KOPT-K1 (cell line): ENCODE results near the gene MRPL10.

ENCODE experiments used
- H3K27ac ChIP-seq: fragments of 200-600 bp; sonication (generic); 2 replicates; pipeline ENCODE4 v1.5.1; 2016; ENCODE audit warnings: antibody characterized with exemption, mild to moderate bottlenecking, low read depth, low read length; ENCODE audit not compliant: poor library complexity, severe bottlenecking
- H3K36me3 ChIP-seq: fragments of 200-600 bp; sonication (generic); 2 replicates; pipeline ENCODE4 v1.5.1; 2017; ENCODE audit warnings: antibody characterized with exemption, mild to moderate bottlenecking, low read length, moderate library complexity; ENCODE audit not compliant: insufficient read depth
- H3K9me3 ChIP-seq: fragments of 200-600 bp; sonication (generic); 2 replicates; pipeline ENCODE4 v1.5.1; 2017; ENCODE audit warnings: antibody characterized with exemption, low read length, mild to moderate bottlenecking; ENCODE audit not compliant: insufficient read depth, poor library complexity, severe bottlenecking

Gene MRPL10

GRCh38 chr17:47847341-47848197, 16.2 kb upstream of the MRPL10 start:
- Histone ChIP-seq H3K36me3 (no peaks in the 10 kb centered on the region), H3K9me3 (no peaks in the 10 kb centered on the region)

GRCh38 chr17:47846716-47847340, 15.5 kb upstream of the MRPL10 start:
- H3K9me3 ChIP-seq, result no peaks in the 10 kb centered on the region
- H3K36me3 ChIP-seq, result no peaks in the 10 kb centered on the region
- H3K27ac ChIP-seq, result no peak overlapping the region

More at GRCh38 chr17:47847341-47848197, 16.2 kb upstream of the MRPL10 start:
- H3K27ac ChIP-seq, result no peak overlapping the region

GRCh38 chr17:47845716-47846075, 14.4 kb upstream of the MRPL10 start:
- Histone ChIP-seq H3K36me3 (no peaks in the 10 kb centered on the region), H3K27ac (no peak overlapping the region), H3K9me3 (no peaks in the 10 kb centered on the region)

- Histone ChIP-seq H3K27ac (no peak overlapping the region), H3K36me3 (no peaks in the 10 kb centered on the region), H3K9me3 (no peaks in the 10 kb centered on the region)
Measured at GRCh38 chr17:47844814-47845715, 13.7 kb upstream of the MRPL10 start.

GRCh38 chr17:47844227-47844626, 12.9 kb upstream of the MRPL10 start:
- Histone ChIP-seq H3K27ac (no peak overlapping the region), H3K36me3 (no peaks in the 10 kb centered on the region), H3K9me3 (no peaks in the 10 kb centered on the region)

- H3K36me3 ChIP-seq, result peaks cover 3% of the 10 kb centered on the region; the same call in 1 of the 2 replicates
- no peak overlapping the region for H3K27ac ChIP-seq
Measured at GRCh38 chr17:47843391-47843730, 12.0 kb upstream of the MRPL10 start.

GRCh38 chr17:47841488-47842291, 10.3 kb upstream of the MRPL10 start:
- peaks cover 20% of the 10 kb centered on the region; the same call in 1 of the 2 replicates for H3K36me3 ChIP-seq
- H3K27ac ChIP-seq, result peak overlapping the region; percentile 56
- no peaks in the 10 kb centered on the region for H3K9me3 ChIP-seq

More at GRCh38 chr17:47843391-47843730, 12.0 kb upstream of the MRPL10 start:
- no peaks in the 10 kb centered on the region for H3K9me3 ChIP-seq

GRCh38 chr17:47840742-47841487, 9.6 kb upstream of the MRPL10 start, which contains the start of gene SCRN2:
Gene SCRN2 (minus strand): TSS chr17:47841273. CDS start chr17:47840843, 430 bp downstream.
- Histone ChIP-seq H3K27ac (peak within 1 kb of the TSS; percentile 56), H3K36me3 (peaks cover 23% of the 10 kb centered on the region; the same call in 1 of the 2 replicates), H3K9me3 (no peaks in the 10 kb centered on the region)

GRCh38 chr17:47840001-47840741, 8.8 kb upstream of the MRPL10 start:
- peak overlapping the region; percentile 56 for H3K27ac ChIP-seq

GRCh38 chr17:47839071-47839470, 7.7 kb upstream of the MRPL10 start:
- no peaks in the 10 kb centered on the region for H3K9me3 ChIP-seq
- peaks cover 31% of the 10 kb centered on the region; the same call in 1 of the 2 replicates for H3K36me3 ChIP-seq
- H3K27ac ChIP-seq, result no peak overlapping the region

More at GRCh38 chr17:47840001-47840741, 8.8 kb upstream of the MRPL10 start:
- H3K36me3 ChIP-seq, result peaks cover 30% of the 10 kb centered on the region; the same call in 1 of the 2 replicates
- H3K9me3 ChIP-seq, result no peaks in the 10 kb centered on the region

- no peaks in the 10 kb centered on the region for H3K9me3 ChIP-seq
Measured at GRCh38 chr17:47838636-47839035, 7.3 kb upstream of the MRPL10 start.

GRCh38 chr17:47837401-47838039, 6.2 kb upstream of the MRPL10 start:
- H3K27ac ChIP-seq, result no peak overlapping the region
- no peaks in the 10 kb centered on the region for H3K9me3 ChIP-seq
- H3K36me3 ChIP-seq, result peaks cover 31% of the 10 kb centered on the region; the same call in 1 of the 2 replicates

More at GRCh38 chr17:47838636-47839035, 7.3 kb upstream of the MRPL10 start:
- Histone ChIP-seq H3K36me3 (peaks cover 31% of the 10 kb centered on the region; the same call in 1 of the 2 replicates), H3K27ac (no peak overlapping the region)
